NCI-H510A (cell line): ENCODE data around the gene DUOX2.
"Not testable (repeated sequence)": the region's sequence is repeated elsewhere in the genome, so short reads cannot be mapped to it uniquely, and the experiment has no call there.

Experiments used
- DNase-seq: peaks from one replicate; lab custom pipeline; 2025; lab: John Stamatoyannopoulos, UW

The DUOX2 gene

GRCh38 chr15:45138814-45139765, 25.1 kb upstream of the DUOX2 start:
- no peak for DNase-seq

- no peak for DNase-seq
These were observed 23.7 kb upstream of the DUOX2 start for GRCh38 chr15:45137703-45138102.

- no peak for DNase-seq
These were observed 22.4 kb upstream of the DUOX2 start for GRCh38 chr15:45136378-45136764.

GRCh38 chr15:45135705-45136377, 21.9 kb upstream of the DUOX2 start:
- DNase-seq = not testable (repeated sequence)

- no peak for DNase-seq
These were observed 21.0 kb upstream of the DUOX2 start for GRCh38 chr15:45134682-45135604.

- DNase-seq = no peak
These were observed 20.1 kb upstream of the DUOX2 start for GRCh38 chr15:45134046-45134445.

- no peak for DNase-seq
These were observed 19.6 kb upstream of the DUOX2 start for GRCh38 chr15:45133561-45133920.

GRCh38 chr15:45132844-45133560, 19.0 kb upstream of the DUOX2 start:
- DNase-seq = no peak

GRCh38 chr15:45131510-45131909, 17.5 kb upstream of the DUOX2 start:
- DNase-seq = no peak

- no peak for DNase-seq
These were observed 16.5 kb upstream of the DUOX2 start for GRCh38 chr15:45130291-45131000.

- DNase-seq = no peak
These were observed 15.7 kb upstream of the DUOX2 start, which contains the start of the genes DUOX1 and DUOXA1 for GRCh38 chr15:45129651-45130129. Gene DUOX1 (plus strand): TSS chr15:45129994. CDS start chr15:45131967, 1,973 bp downstream. Gene DUOXA1 (minus strand): TSS chr15:45129879. CDS start chr15:45123014, 6,865 bp downstream.

- DNase-seq = no peak
These were observed 15.1 kb upstream of the DUOX2 start for GRCh38 chr15:45128971-45129639.

GRCh38 chr15:45126535-45127158, 12.7 kb upstream of the DUOX2 start:
- no peak for DNase-seq

- DNase-seq = no peak
These were observed 9.4 kb upstream of the DUOX2 start for GRCh38 chr15:45123397-45123796.

GRCh38 chr15:45122719-45123118, 8.7 kb upstream of the DUOX2 start:
- no peak for DNase-seq

GRCh38 chr15:45121706-45122417, 7.9 kb upstream of the DUOX2 start:
- no peak for DNase-seq

- no peak for DNase-seq
These were observed 7.0 kb upstream of the DUOX2 start for GRCh38 chr15:45121020-45121419.

GRCh38 chr15:45120081-45120972, 6.4 kb upstream of the DUOX2 start:
- no peak for DNase-seq
